Measurements from ENCODE around the gene PTPRM.
A peak's percentile ranks its signal among the peaks of the same experiment; 100 is the strongest.

The PTPRM gene

DNA sequence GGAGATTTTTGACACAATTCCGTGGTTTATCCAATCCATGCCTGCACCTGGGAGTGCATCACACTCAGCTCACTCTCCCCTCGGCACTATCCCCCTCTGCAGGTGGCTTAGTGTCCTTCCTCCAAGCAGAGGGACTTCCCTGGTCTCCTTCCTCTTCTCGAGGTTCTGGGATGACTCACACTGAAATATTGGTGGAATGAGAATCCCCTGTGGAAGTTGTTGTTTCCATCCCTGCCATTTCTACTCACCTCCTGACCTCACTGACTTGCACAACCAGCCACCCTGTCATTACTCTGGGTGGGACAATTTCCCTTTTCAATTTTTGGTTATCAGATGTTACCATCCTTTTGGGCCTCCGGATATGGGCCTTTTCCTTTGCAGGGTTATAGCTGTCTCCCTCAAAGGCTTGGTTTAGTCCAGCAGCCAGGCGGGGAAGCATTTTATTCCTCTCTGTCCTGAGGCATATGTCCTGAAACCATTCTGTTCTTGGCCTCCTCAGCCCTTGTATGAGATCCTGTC lies 59.9 kb downstream of the PTPRM start:
- in situ Hi-C loops (cut with HindIII; ENCODE audit: low pct_unique_long_range_greater_than_20kb, low sequenced_read_pairs): no loop called here
- no peak for TF ChIP-seq JUND (IDR thresholded peaks at IDR 0.05; ENCODE audit: low read depth)
- DNase-seq (ENCODE audit: low read depth in 1 of 2, low spot score in 1 of 2): no peak

DNA sequence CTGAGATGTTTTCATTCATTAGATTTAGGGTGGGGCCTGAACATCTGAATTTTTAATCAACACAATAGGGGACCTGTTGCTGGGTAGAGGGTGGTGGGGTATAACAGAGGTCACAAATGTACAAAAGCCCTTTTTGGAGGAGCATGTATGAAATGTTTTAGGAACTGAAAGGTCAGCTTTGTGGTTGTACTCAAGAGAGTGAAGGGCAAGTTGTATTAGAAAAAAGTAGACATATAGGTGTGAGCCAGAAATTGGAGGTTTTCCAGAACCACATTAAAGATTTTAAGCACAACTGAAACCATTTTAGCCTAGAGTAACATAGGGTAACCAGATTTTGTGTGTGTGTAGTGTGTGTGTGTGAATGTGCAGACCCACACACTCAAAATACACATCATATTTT lies 62.3 kb downstream of the PTPRM start:
- no peak for DNase-seq (ENCODE audit: low read depth in 1 of 2, low spot score in 1 of 2)
- in situ Hi-C loops (cut with HindIII; ENCODE audit: low pct_unique_long_range_greater_than_20kb, low sequenced_read_pairs): no loop called here

DNA sequence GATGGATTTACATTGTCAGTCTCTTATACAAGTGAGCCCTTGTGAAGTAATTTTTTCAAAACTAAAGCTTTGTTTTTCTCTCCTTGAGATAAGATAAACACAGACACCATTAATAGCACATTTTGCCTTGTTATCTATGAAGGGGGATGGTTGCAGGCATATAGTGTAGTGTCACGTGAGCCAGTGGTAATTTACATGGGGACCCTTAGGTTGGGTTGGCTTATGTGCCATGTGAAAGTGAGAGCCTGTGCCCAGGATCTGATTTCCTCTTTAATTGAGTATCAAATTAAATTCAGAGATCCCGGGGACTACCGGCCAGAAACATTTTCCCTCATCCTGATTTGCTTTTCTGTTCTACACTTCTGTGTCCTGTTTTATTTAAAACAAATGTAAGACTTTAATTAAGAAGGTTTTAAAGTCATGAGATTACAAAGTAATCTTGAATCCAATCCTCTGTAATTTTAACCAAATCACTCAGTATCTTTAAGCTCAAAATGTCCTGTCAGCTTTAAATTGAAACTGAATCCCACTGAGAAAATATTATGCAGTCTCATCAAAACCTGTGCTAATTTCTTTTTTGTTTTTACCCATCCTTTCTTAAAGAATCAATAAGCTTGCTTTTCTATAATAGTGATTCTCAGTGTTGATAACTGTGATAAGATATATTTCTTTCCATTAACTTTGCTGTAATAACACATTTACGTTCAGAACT lies 63.8 kb downstream of the PTPRM start:
- in situ Hi-C loops (cut with HindIII; ENCODE audit: low pct_unique_long_range_greater_than_20kb, low sequenced_read_pairs): no loop called here
- DNase-seq (ENCODE audit: low read depth in 1 of 2, low spot score in 1 of 2): no peak
- no peak for TF ChIP-seq JUND (IDR thresholded peaks at IDR 0.05; ENCODE audit: low read depth)

More for the DNA sequence above, 62.3 kb downstream of the PTPRM start:
- TF ChIP-seq JUND (IDR thresholded peaks at IDR 0.05; ENCODE audit: low read depth): no peak

DNA sequence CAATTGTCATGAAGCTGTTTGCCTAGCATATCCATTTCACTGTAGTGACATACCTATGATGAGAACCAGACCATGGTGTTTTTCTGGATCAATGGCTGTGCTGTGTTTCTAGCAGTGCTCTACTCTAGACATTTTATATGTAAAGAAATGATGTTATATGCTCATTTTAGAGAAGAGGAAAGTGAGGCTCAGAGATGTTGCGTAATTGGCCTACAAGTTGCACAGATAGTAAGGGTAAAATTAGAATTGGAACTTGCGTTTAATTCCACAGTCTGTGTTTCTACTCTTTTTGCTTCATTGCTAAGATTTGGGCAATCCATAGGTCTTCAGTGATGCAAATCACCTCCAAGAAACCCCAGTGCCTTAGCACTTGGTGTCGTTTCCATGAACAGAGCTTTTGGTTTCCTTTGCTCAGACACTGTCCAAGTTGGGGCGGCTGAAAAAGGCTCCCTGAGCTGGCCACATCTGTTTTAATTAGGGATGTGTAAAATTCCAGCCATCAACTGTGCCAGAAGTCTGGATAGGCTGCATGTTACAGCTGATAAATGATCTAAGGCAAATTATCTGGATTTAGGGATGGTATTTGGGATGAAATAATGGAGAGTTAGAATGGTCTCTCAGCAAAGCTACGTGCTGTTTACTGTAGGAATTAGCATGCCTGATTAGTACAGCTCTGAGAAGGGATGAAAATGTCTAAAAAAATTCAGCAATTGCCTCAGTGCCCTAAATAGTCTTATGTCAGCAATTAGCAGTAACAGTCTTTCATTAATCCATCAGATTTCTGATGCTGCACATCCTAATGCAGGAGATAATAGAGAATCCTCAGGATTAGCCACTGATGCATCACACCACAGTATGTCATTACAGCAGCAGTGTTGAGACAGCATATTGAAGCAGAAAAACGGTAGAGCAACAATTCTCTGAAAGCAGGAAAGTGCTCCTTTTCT lies 65.3 kb downstream of the PTPRM start:
- no peak for TF ChIP-seq JUND (IDR thresholded peaks at IDR 0.05; ENCODE audit: low read depth)
- no peak for DNase-seq (ENCODE audit: low read depth in 1 of 2, low spot score in 1 of 2)
- in situ Hi-C loops (cut with HindIII; ENCODE audit: low pct_unique_long_range_greater_than_20kb, low sequenced_read_pairs): no loop called here

DNA sequence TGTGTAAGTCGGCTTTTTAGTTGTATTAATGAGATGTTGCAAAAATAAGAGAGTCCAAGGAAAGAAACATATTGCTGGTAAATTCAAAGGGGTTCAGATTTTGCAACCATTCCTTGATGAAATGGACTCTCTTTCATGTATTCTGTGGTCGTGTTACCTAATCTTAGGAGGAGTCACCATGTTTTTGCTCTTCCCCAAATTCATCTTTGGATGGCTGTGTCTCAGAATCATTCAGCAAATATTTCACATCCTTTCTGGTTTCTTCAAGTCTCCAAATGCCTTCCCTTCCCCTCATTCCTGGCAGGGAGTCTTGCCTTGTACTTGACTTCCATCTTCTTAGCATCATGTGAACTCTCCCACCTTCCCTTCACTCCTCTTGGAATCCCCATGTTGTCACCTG lies 66.1 kb downstream of the PTPRM start:
- no peak for DNase-seq (ENCODE audit: low read depth in 1 of 2, low spot score in 1 of 2)
- in situ Hi-C loops (cut with HindIII; ENCODE audit: low pct_unique_long_range_greater_than_20kb, low sequenced_read_pairs): no loop called here
- no peak for TF ChIP-seq JUND (IDR thresholded peaks at IDR 0.05; ENCODE audit: low read depth)

DNA sequence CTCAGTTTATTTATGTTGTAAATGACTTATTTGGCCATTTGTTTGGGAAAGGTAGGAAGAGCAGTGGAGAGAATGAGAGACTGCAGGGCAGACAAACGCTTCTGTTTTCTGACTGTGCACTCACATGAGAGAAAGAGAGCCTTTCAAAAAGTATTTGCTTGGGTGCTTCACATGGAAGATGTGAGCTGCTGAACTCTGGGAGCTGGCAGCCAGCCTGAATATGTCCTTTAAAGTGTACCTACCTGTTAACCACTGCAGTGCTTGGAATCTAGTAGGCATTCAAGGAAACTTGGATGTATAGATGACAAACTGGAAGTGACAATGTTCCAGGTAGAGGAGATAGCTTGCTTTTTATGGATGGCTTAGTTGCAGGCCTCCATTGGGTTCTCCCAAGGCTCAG lies 68.8 kb downstream of the PTPRM start:
- in situ Hi-C loops (cut with HindIII; ENCODE audit: low pct_unique_long_range_greater_than_20kb, low sequenced_read_pairs): no loop called here
- TF ChIP-seq JUND (IDR thresholded peaks at IDR 0.05; ENCODE audit: low read depth): no peak
- DNase-seq (ENCODE audit: low read depth in 1 of 2, low spot score in 1 of 2): no peak

DNA sequence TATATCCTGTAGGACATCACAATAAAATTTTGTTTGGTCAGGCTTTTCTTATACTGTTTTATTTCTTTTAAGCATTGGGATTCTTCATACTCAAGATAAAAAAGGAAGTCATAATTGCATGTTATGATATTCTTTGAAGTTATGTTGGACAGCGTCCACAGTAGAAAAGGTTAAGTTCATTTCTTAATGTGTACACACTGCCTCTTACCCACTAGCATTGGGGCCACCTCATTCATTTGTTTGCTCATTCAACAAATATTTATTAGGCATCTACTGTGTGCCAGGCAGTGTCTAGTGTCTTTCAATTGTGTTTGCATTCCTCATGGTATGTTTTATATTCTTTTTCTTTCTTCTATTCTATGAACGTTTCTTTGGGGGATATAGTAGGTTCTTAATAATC lies 70.2 kb downstream of the PTPRM start:
- TF ChIP-seq JUND (IDR thresholded peaks at IDR 0.05; ENCODE audit: low read depth): no peak
- in situ Hi-C loops (cut with HindIII; ENCODE audit: low pct_unique_long_range_greater_than_20kb, low sequenced_read_pairs): no loop called here
- DNase-seq (ENCODE audit: low read depth in 1 of 2, low spot score in 1 of 2): no peak

DNA sequence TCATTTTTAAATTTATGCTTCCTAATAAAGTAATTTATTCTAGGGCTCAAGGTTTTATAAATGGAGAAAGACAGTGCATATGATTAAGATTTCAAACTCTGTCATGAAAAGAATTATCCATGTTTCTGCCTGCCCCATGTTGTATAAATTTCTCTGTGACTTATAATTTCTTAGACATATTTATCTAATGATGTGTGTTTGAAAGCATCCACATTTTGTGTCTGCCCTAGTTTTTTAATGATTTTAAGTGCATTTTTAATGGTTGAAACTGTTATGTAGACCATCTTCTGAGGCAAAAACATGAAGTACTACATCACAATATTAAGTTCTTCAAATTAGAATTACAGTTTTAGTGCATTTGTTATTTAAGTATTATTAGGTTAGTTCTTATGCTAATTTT lies 71.2 kb downstream of the PTPRM start:
- in situ Hi-C loops (cut with HindIII; ENCODE audit: low pct_unique_long_range_greater_than_20kb, low sequenced_read_pairs): no loop called here
- TF ChIP-seq JUND (IDR thresholded peaks at IDR 0.05; ENCODE audit: low read depth): no peak
- DNase-seq (ENCODE audit: low read depth in 1 of 2, low spot score in 1 of 2): no peak

DNA sequence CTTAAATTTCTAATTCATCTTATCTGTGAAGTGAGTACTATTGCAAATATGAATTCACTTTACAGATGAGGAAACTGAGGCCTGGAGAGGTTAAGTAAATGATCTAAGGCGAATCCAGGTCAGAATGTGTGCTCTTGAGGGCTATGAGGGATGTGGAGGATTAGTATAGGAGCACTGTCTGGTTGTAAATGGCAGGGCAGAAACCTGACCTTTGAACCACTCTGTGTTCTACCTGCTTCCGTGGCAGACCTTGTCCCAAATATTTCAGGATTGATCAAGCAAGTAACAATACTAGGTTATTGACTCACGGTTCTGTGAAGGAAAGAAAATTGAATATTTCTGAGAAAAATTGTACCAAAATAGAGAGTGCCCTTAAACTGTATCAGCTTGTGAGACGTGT lies 74.7 kb downstream of the PTPRM start:
- in situ Hi-C loops (cut with HindIII; ENCODE audit: low pct_unique_long_range_greater_than_20kb, low sequenced_read_pairs): no loop called here
- TF ChIP-seq JUND (IDR thresholded peaks at IDR 0.05; ENCODE audit: low read depth): no peak
- DNase-seq (ENCODE audit: low read depth in 1 of 2, low spot score in 1 of 2): no peak

DNA sequence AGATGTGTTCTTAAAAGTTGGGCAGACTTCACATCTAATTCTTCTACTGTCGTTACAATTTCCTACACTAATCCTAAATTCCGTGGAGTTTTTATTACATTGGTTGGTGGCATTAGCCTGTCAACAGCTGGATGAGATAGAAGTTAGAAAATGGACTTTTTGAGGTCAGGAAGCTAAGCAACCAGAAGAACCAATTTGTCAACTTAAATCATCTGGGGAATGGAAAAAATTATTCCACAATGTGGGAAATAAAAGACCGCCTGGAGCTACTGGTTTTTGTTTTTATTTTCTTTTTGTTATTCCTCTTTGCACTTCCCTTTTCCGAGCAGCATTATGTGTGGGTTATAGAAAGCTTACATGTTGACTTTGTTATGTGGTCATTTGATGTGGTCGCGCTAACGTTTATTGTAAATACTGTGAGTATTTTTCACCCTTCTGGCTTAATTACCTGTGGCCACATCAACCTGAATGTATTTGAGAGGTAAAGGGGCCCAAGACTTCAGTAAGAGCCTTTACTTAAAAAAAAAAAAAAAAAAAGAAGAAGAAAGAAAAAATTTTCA lies 75.3 kb downstream of the PTPRM start:
- TF ChIP-seq JUND (IDR thresholded peaks at IDR 0.05; ENCODE audit: low read depth): no peak
- in situ Hi-C loops (cut with HindIII; ENCODE audit: low pct_unique_long_range_greater_than_20kb, low sequenced_read_pairs): no loop called here
- no peak for DNase-seq (ENCODE audit: low read depth in 1 of 2, low spot score in 1 of 2)

DNA sequence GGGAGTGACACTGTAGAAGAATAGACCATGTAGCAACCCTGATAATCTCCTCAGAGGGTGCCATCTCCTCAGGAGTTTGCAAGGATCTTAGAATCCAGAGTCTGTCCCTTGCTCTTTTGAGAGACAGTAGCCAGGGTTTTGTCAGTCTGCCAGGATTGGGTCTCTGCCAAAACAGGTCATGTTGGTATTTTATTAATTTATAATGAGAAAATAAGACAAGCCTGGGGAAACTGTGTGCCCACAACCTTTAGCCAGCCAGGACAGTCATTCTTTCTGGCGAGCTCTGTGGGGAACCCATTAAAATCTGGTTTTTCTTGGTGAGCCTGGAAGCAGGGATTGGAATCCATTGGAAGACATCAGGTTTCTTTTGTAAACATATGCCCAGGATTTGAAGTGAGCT lies 78.6 kb downstream of the PTPRM start:
- in situ Hi-C loops (cut with HindIII; ENCODE audit: low pct_unique_long_range_greater_than_20kb, low sequenced_read_pairs): no loop called here
- peak in 1 of 2 experiments; percentile 1 for DNase-seq (ENCODE audit: low read depth in 1 of 2, low spot score in 1 of 2)
- no peak for TF ChIP-seq JUND (IDR thresholded peaks at IDR 0.05; ENCODE audit: low read depth)

DNA sequence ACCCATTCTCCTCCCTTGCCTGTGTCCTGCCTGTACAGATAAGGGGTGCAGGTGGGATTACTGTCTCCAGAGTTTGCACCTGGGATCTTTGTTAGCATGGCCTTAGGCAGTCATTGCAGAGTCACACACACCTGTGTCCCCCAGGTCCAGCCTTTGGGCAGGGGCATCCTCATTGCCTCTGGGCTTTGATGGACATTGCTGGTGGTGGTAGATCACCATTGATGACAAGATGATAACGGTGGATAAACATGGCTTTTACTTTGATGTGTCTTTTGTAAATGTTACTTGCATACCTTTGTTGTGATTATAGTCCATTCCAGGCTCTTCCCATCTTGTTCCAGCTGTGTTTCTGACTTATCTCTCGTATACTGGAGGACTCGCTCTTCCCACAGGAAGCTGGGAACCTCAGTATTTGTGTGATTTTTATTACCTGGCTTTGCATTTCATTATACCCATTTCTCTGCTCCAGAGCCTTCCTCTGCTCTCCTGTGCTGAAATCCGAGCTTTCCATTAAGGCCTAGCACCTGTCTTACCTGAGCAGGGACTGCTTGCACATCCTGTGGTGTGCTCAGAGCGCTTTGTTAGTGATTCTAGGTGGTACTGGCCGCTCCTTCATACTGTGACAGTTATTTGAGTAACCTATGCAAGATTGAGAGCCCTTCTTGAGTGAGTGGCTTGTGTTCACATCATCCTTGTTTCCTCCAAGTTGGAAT lies 79.2 kb downstream of the PTPRM start:
- TF ChIP-seq JUND (IDR thresholded peaks at IDR 0.05; ENCODE audit: low read depth): no peak
- DNase-seq (ENCODE audit: low read depth in 1 of 2, low spot score in 1 of 2): no peak
- in situ Hi-C loops (cut with HindIII; ENCODE audit: low pct_unique_long_range_greater_than_20kb, low sequenced_read_pairs): no loop called here
